ENCODE data around the gene SLC1A4.

SLC1A4 gene

DNA sequence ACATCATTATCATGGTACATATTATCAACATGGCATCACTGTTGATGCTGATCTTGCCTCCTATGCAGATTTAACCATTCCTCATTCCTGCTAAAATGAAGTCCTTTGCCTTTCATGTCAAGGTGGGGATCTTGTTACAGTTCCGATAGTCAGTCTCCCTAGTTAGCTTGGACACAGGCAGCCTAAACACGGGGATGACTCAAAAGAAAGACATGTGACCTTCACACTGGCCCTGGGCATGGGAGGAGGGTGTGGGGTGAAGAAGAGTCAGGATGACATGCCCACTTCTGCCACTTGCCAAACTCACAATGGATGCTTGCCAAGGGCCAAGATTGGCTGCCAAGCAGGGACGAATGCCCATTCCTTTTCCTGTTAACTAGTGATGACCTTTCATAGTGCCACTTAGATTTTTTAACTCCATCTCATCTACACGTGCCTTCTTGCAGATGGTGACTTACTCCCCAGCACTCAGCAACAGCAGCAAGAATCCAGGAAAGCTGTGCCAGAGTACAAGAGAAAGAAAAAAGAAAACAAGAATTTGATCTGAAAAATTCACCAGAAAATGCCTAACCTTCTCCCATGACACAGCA is 13.9 kb upstream of the SLC1A4 start:
- H3K4me3 ChIP-seq = no peak overlapping the region
- DNase-seq (ENCODE audit: low spot score in 2 of 2) = no peak
- no peaks in the 10 kb centered on the region for H3K4me1 ChIP-seq
- H3K9me3 ChIP-seq = no peaks in the 10 kb centered on the region
- in situ Hi-C loops (cut with MboI; ENCODE audit: low sequenced_read_pairs) = no loop called here
- H3K36me3 ChIP-seq (replicated peaks) = no peaks in the 10 kb centered on the region
- no peaks in the 10 kb centered on the region for H3K27me3 ChIP-seq (ENCODE audit: low read depth)

GRCh38 chr2:64976276-64976675 is 12.9 kb upstream of the SLC1A4 start:
- in situ Hi-C loops (cut with MboI; ENCODE audit: low sequenced_read_pairs) = no loop called here
- Histone ChIP-seq H3K9me3 (no peaks in the 10 kb centered on the region), H3K4me1 (no peaks in the 10 kb centered on the region)

GRCh38 chr2:64978514-64979268 is 10.5 kb upstream of the SLC1A4 start:
- Histone ChIP-seq H3K4me3 (no peak overlapping the region), H3K9me3 (no peaks in the 10 kb centered on the region), H3K36me3 (replicated peaks) (no peaks in the 10 kb centered on the region), H3K27me3 (ENCODE audit: low read depth) (no peaks in the 10 kb centered on the region), H3K4me1 (no peaks in the 10 kb centered on the region)
- in situ Hi-C loops (cut with MboI; ENCODE audit: low sequenced_read_pairs) = no loop called here
- no peak for DNase-seq (ENCODE audit: low spot score in 2 of 2)

More at GRCh38 chr2:64976276-64976675, 12.9 kb upstream of the SLC1A4 start:
- no peak overlapping the region for H3K4me3 ChIP-seq
- H3K36me3 ChIP-seq (replicated peaks) = no peaks in the 10 kb centered on the region
- DNase-seq (ENCODE audit: low spot score in 2 of 2) = no peak
- no peaks in the 10 kb centered on the region for H3K27me3 ChIP-seq (ENCODE audit: low read depth)

DNA sequence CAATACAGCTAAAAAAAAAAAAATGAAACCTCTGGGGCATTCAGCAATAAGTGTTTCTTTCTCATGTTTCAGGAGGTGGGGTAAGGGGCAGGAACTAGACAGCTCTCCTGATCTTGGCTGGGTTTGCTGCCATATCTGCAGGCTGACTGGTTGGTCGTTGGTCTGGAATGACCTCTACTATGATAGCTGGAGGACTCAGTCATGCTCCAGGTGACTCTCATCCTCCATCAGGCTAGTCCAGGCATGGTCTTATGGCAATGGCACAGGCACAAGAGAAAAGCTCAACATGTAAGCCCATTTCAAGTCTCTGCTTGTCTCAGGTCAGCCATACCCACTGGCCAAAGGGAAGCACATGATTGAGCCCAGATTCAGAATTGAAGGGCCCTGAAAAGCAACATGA is 9.5 kb upstream of the SLC1A4 start:
- in situ Hi-C loops (cut with MboI; ENCODE audit: low sequenced_read_pairs) = no loop called here

GRCh38 chr2:64980183-64980582 is 9.0 kb upstream of the SLC1A4 start:
- DNase-seq (ENCODE audit: low spot score in 2 of 2) = no peak
- no peak overlapping the region for H3K4me3 ChIP-seq
- no peaks in the 10 kb centered on the region for H3K36me3 ChIP-seq (replicated peaks)
- H3K4me1 ChIP-seq = no peaks in the 10 kb centered on the region
- no peaks in the 10 kb centered on the region for H3K9me3 ChIP-seq
- in situ Hi-C loops (cut with MboI; ENCODE audit: low sequenced_read_pairs) = no loop called here
- no peaks in the 10 kb centered on the region for H3K27me3 ChIP-seq (ENCODE audit: low read depth)

More for the DNA sequence above, 9.5 kb upstream of the SLC1A4 start:
- Histone ChIP-seq H3K4me1 (no peaks in the 10 kb centered on the region), H3K27me3 (ENCODE audit: low read depth) (no peaks in the 10 kb centered on the region), H3K4me3 (no peak overlapping the region), H3K9me3 (no peaks in the 10 kb centered on the region), H3K36me3 (replicated peaks) (no peaks in the 10 kb centered on the region)
- DNase-seq (ENCODE audit: low spot score in 2 of 2) = no peak

GRCh38 chr2:64982311-64982857 is 6.8 kb upstream of the SLC1A4 start:
- Histone ChIP-seq H3K4me1 (no peaks in the 10 kb centered on the region), H3K36me3 (replicated peaks) (no peaks in the 10 kb centered on the region), H3K4me3 (no peak overlapping the region), H3K9me3 (no peaks in the 10 kb centered on the region), H3K27me3 (ENCODE audit: low read depth) (no peaks in the 10 kb centered on the region)
- in situ Hi-C loops (cut with MboI; ENCODE audit: low sequenced_read_pairs) = no loop called here
- no peak for DNase-seq (ENCODE audit: low spot score in 2 of 2)

DNA sequence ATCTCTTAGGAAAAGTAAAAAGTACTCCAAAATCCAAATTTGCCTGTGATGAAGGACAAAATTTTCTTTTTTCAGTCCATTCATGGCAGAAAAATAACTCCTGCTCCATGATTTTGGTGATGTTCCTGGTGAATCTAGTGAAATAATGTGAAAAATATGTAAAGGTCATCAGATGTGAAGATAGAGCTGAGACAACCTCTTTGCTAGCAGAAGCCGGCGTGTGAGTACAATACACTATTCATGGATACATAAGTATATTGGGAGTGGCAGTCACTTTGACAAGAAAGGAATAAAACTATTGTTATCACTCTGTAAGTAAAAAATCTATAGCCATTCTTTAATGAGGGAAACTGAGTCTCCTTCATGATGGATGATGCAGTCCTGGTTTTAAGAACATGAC is 6.3 kb upstream of the SLC1A4 start:
- no peaks in the 10 kb centered on the region for H3K9me3 ChIP-seq
- H3K4me3 ChIP-seq = no peak overlapping the region
- no peaks in the 10 kb centered on the region for H3K36me3 ChIP-seq (replicated peaks)
- H3K4me1 ChIP-seq = no peaks in the 10 kb centered on the region
- in situ Hi-C loops (cut with MboI; ENCODE audit: low sequenced_read_pairs) = no loop called here
- no peaks in the 10 kb centered on the region for H3K27me3 ChIP-seq (ENCODE audit: low read depth)
- no peak for DNase-seq (ENCODE audit: low spot score in 2 of 2)

DNA sequence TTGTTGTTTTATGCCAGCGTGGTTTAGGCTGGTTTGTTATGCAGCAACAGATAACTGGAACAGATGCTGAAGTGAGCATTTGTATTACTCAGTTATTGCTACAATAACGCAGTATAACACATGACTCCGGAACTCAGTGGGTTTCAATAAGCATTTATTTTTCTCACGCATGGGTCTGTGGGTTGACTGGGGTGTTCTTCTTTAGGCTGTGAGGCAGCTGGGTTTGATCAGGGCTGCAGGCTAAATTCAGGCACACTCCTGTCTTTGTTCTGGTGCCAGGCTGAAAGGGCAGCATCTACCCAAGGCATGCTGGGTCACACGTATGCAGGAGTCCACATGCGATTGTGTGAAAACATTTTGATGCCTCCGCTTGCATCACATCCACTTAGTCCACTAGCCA is 3.8 kb upstream of the SLC1A4 start:
- H3K4me3 ChIP-seq = no peak overlapping the region
- no peaks in the 10 kb centered on the region for H3K36me3 ChIP-seq (replicated peaks)
- in situ Hi-C loops (cut with MboI; ENCODE audit: low sequenced_read_pairs) = no loop called here
- no peaks in the 10 kb centered on the region for H3K27me3 ChIP-seq (ENCODE audit: low read depth)
- DNase-seq (ENCODE audit: low spot score in 2 of 2) = no peak
- peaks cover 8% of the 10 kb centered on the region; the same call in 1 of the 2 replicates for H3K4me1 ChIP-seq
- H3K9me3 ChIP-seq = no peaks in the 10 kb centered on the region

DNA sequence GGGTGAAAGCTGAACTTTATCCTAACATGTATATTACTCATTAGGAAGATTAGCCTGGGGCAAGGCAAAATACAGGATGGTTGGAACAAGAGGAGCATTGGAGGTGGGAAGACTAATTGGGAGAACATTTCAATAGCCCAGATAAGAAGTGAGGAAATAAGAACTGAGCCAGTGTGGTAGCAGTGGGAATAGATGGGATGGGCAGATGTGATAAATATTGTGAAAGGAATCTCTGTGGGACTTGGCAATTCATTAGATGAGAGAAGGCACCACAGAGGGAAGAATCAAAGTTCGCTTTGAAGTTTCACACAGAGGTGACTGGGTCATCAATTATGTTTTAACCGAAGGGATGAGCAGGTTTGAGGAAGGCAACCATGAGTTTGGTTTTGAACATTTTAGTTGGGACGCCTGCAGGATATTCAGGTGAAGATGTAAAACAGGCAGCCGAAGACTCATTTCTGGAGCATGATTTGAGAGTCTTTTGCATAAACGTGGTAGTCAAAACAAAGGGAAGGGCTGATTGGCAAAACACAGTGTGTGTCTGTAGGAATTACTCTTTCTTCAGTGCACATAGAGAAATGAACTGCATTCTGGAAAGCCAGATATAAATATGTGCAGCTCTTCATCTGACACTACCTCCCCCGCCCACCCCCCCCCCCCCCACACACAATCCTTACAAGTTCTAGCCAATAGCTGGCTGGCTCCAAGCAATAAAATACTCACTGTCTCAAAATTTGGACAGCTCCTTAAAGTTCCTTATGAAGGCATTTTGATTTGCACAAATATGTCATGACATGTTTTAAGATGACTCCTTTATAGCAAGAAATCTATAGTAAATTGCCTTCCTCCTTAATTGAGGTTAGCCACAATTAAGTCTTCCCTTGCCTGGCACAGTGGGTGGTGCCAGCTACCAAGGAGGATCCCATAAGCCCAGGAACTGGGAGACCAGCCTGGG is 1.9 kb upstream of the SLC1A4 start:
- in situ Hi-C loops (cut with MboI; ENCODE audit: low sequenced_read_pairs) = no loop called here
- no peaks in the 10 kb centered on the region; the same call in 1 of the 2 replicates for H3K36me3 ChIP-seq (replicated peaks)
- no peak for DNase-seq (ENCODE audit: low spot score in 2 of 2)
- H3K4me3 ChIP-seq = no peak overlapping the region
- H3K27me3 ChIP-seq (ENCODE audit: low read depth) = no peaks in the 10 kb centered on the region
- no peaks in the 10 kb centered on the region for H3K9me3 ChIP-seq
- peaks cover 11% of the 10 kb centered on the region; the same call in 1 of the 2 replicates for H3K4me1 ChIP-seq

DNA sequence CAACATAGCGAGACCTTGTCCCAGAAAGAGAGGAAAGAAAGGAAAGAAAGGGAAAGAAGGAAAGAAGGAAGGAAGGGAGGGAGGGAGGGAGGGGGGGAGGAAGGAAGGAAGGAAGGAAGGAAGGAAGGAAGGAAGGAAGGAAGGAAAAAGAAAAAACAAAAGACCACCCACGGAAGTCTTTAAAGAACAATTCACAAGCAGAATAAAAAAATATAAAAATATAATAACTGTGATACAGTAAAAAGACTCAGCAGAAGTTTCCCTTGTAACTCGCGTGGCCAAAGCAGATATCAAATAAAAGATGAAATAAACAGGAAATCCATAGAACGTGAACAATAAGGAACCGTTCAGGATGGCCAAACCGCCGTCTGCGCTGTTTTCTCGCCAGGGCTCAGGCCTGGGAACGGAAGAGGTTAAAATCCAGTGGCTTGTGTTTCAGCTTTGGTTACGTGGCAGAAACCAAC is 1.2 kb upstream of the SLC1A4 start:
- Histone ChIP-seq H3K27me3 (ENCODE audit: low read depth) (no peaks in the 10 kb centered on the region), H3K4me3 (peak overlapping the region; percentile 74), H3K4me1 (peaks cover 11% of the 10 kb centered on the region; the same call in 1 of the 2 replicates), H3K36me3 (replicated peaks) (no peaks in the 10 kb centered on the region; the same call in 1 of the 2 replicates), H3K9me3 (no peaks in the 10 kb centered on the region)
- no peak for DNase-seq (ENCODE audit: low spot score in 2 of 2)
- in situ Hi-C loops (cut with MboI; ENCODE audit: low sequenced_read_pairs) = no loop called here

GRCh38 chr2:64988420-64989125 is 626 bp upstream of the SLC1A4 start:
- no peaks in the 10 kb centered on the region for H3K27me3 ChIP-seq (ENCODE audit: low read depth)
- peak; percentile 66 to 77 for DNase-seq (ENCODE audit: low spot score in 2 of 2)
- peak overlapping the region; percentile 74 for H3K4me3 ChIP-seq
- H3K9me3 ChIP-seq = no peaks in the 10 kb centered on the region
- no peaks in the 10 kb centered on the region; the same call in 1 of the 2 replicates for H3K36me3 ChIP-seq (replicated peaks)
- in situ Hi-C loops (cut with MboI; ENCODE audit: low sequenced_read_pairs) = no loop called here
- H3K4me1 ChIP-seq = peaks cover 11% of the 10 kb centered on the region; the same call in 1 of the 2 replicates

GRCh38 chr2:64989982-64990614 is 899 bp downstream of the SLC1A4 start:
- no peak for DNase-seq (ENCODE audit: low spot score in 2 of 2)
- no peaks in the 10 kb centered on the region; the same call in 1 of the 2 replicates for H3K36me3 ChIP-seq (replicated peaks)
- H3K4me1 ChIP-seq = peaks cover 11% of the 10 kb centered on the region; the same call in 1 of the 2 replicates
- no peaks in the 10 kb centered on the region for H3K27me3 ChIP-seq (ENCODE audit: low read depth)
- in situ Hi-C loops (cut with MboI; ENCODE audit: low sequenced_read_pairs) = no loop called here
- no peaks in the 10 kb centered on the region for H3K9me3 ChIP-seq
- peak overlapping the region; percentile 74 for H3K4me3 ChIP-seq
